Kidney glomerular epithelial cell (primary cell): ENCODE data around the gene C2orf78.
"Not testable (repeated sequence)": the region's sequence is repeated elsewhere in the genome, so short reads cannot be mapped to it uniquely, and the experiment has no call there.

Experiments
- DNase-seq: peaks from one replicate; lab custom pipeline; 2025; lab: John Stamatoyannopoulos, UW

The C2orf78 gene

GRCh38 chr2:73783883-73784282, at the start of gene C2orf78:
Gene C2orf78, plus strand, starts transcription at chr2:73784183. Its CDS starts 127 bp downstream, at chr2:73784310.
- not testable (repeated sequence) for DNase-seq

GRCh38 chr2:73736378-73736777, 47.6 kb upstream of the C2orf78 start:
- DNase-seq: no peak

- peak; percentile 94 for DNase-seq
These were observed 46.9 kb upstream of the C2orf78 start, which contains the start of gene TPRKB for GRCh38 chr2:73736855-73737779. Gene TPRKB, minus strand, starts transcription at chr2:73737345. Its CDS starts 2,776 bp downstream, at chr2:73734569.

GRCh38 chr2:73739101-73739500, 44.9 kb upstream of the C2orf78 start:
- no peak for DNase-seq

- DNase-seq: no peak
These were observed 43.2 kb upstream of the C2orf78 start for GRCh38 chr2:73740767-73741166.

GRCh38 chr2:73746015-73746876, 37.7 kb upstream of the C2orf78 start:
- DNase-seq: no peak

GRCh38 chr2:73746877-73747208, 37.1 kb upstream of the C2orf78 start:
- DNase-seq: no peak

- DNase-seq: no peak
These were observed 34.7 kb upstream of the C2orf78 start for GRCh38 chr2:73749314-73749713.

GRCh38 chr2:73754332-73754731, 29.7 kb upstream of the C2orf78 start:
- DNase-seq: not testable (repeated sequence)

- DNase-seq: no peak
These were observed 24.7 kb upstream of the C2orf78 start for GRCh38 chr2:73759285-73759764.

GRCh38 chr2:73759904-73760303, 24.1 kb upstream of the C2orf78 start:
- DNase-seq: no peak

- peak; percentile 38 for DNase-seq
These were observed 21.4 kb upstream of the C2orf78 start for GRCh38 chr2:73762571-73762970.

GRCh38 chr2:73764945-73765344, 19.0 kb upstream of the C2orf78 start:
- no peak for DNase-seq

GRCh38 chr2:73766349-73766748, 17.6 kb upstream of the C2orf78 start:
- DNase-seq: no peak

- DNase-seq: no peak
These were observed 17.0 kb upstream of the C2orf78 start for GRCh38 chr2:73766994-73767393.

GRCh38 chr2:73770725-73771124, 13.3 kb upstream of the C2orf78 start:
- no peak for DNase-seq

- DNase-seq: no peak
These were observed 11.2 kb upstream of the C2orf78 start for GRCh38 chr2:73772819-73773218.

- DNase-seq: no peak
These were observed 7.6 kb upstream of the C2orf78 start for GRCh38 chr2:73776381-73776780.

- DNase-seq: no peak
These were observed 7.0 kb upstream of the C2orf78 start for GRCh38 chr2:73776869-73777519.

GRCh38 chr2:73778867-73779466, 5.0 kb upstream of the C2orf78 start:
- DNase-seq: not testable (repeated sequence)

GRCh38 chr2:73779467-73780236, 4.3 kb upstream of the C2orf78 start, which contains the start of gene DUSP11:
Gene DUSP11, minus strand, starts transcription at chr2:73780103. Its CDS starts 129 bp downstream, at chr2:73779974.
- peak; percentile 90 for DNase-seq
